Keratinocyte (primary cell): ENCODE results near the gene GPX7. TPM values are rescaled to one million over a fixed set of nuclear protein-coding genes. Genes with fewer than 3 reads are reported as not detected.

Experiments used
- DNase-seq: peaks from one replicate; pipeline ENCODE4 v3.0.0-alpha.2; 2011; ENCODE audit warnings: low read depth, missing footprints, low spot score
- FAIRE-seq: peaks from 2 replicates; lab custom pipeline; 2011; peaks lifted over from hg19 to GRCh38; lab: Jason Lieb, UNC
- H2AFZ ChIP-seq: 2 replicates; pipeline ENCODE4 v1.6.0; 2012; ENCODE audit warnings: low read length, control low read depth, inconsistent platforms; ENCODE audit not compliant: control insufficient read depth
- H3K27ac ChIP-seq: 2 replicates; pipeline ENCODE4 v1.5.1; 2011; ENCODE audit warnings: low read length; ENCODE audit not compliant: control insufficient read depth, insufficient read depth
- H3K27me3 ChIP-seq: 3 replicates; pipeline ENCODE4 v1.6.0; 2011; ENCODE audit warnings: low read length; ENCODE audit not compliant: control insufficient read depth, insufficient read depth; ENCODE audit errors: extremely low read depth
- H3K36me3 ChIP-seq, 2 experiments: 2 replicates in 1 of 2; 3 replicates in 1 of 2; pipeline ENCODE4 v1.5.1; 2011; ENCODE audit warnings: low read length in 2 of 2, mild to moderate bottlenecking in 1 of 2; ENCODE audit not compliant: control insufficient read depth in 2 of 2, insufficient read depth in 2 of 2; ENCODE audit errors: extremely low read depth in 1 of 2
- H3K4me1 ChIP-seq: 3 replicates; pipeline ENCODE4 v1.5.1; 2011; ENCODE audit warnings: low read length; ENCODE audit not compliant: control insufficient read depth, insufficient read depth; ENCODE audit errors: extremely low read depth
- H3K4me2 ChIP-seq: 3 replicates; pipeline ENCODE4 v1.6.0; 2011; ENCODE audit warnings: low read depth, low read length; ENCODE audit not compliant: control insufficient read depth, insufficient read depth; ENCODE audit errors: extremely low read depth
- H3K4me3 ChIP-seq, 3 experiments: fragments of 200-600 bp in 1 of 3; sonication (generic) in 1 of 3; 2 replicates in 2 of 3; 3 replicates in 1 of 3; pipeline ENCODE4 v1.5.1; 2011 to 2016; ENCODE audit warnings: low read length in 3 of 3, mild to moderate bottlenecking in 3 of 3, control low read depth in 2 of 3, inconsistent platforms in 1 of 3, low read depth in 1 of 3, mixed read lengths in 1 of 3, mixed run types in 1 of 3, moderate library complexity in 1 of 3; ENCODE audit not compliant: control insufficient read depth in 2 of 3, insufficient read depth in 2 of 3; ENCODE audit errors: extremely low read depth in 1 of 3
- H3K79me2 ChIP-seq: 2 replicates; pipeline ENCODE4 v1.6.0; 2012; ENCODE audit warnings: low read length; ENCODE audit not compliant: control insufficient read depth, insufficient read depth
- H3K9ac ChIP-seq: 3 replicates; pipeline ENCODE4 v1.6.0; 2011; ENCODE audit warnings: low read length; ENCODE audit not compliant: control insufficient read depth, insufficient read depth; ENCODE audit errors: extremely low read depth
- H3K9me1 ChIP-seq: 3 replicates; pipeline ENCODE4 v1.6.0; 2011; ENCODE audit warnings: low read length; ENCODE audit not compliant: control insufficient read depth, insufficient read depth; ENCODE audit errors: extremely low read depth
- H3K9me3 ChIP-seq: 2 replicates; pipeline ENCODE4 v1.5.1; 2012; ENCODE audit warnings: low read depth, low read length; ENCODE audit not compliant: control insufficient read depth
- H4K20me1 ChIP-seq: 3 replicates; pipeline ENCODE4 v1.6.0; 2011; ENCODE audit warnings: low read length; ENCODE audit not compliant: control insufficient read depth, insufficient read depth; ENCODE audit errors: extremely low read depth
- CTCF ChIP-seq, 3 experiments: IDR thresholded peaks in 1 of 3; conservative IDR thresholded peaks in 1 of 3; optimal IDR thresholded peaks in 1 of 3; 2 replicates in 2 of 3; 3 replicates in 1 of 3; pipeline versions ENCODE3 to v1.5.1; 2011; ENCODE audit warnings: low read length in 3 of 3, mild to moderate bottlenecking in 3 of 3, moderate library complexity in 2 of 3, control low read depth in 1 of 3, inconsistent platforms in 1 of 3; ENCODE audit not compliant: insufficient read depth in 2 of 3; ENCODE audit errors: extremely low read depth in 1 of 3
- EZH2 ChIP-seq: IDR thresholded peaks from one replicate; pipeline ENCODE4 v1.6.1; 2012; ENCODE audit warnings: inconsistent platforms, mild to moderate bottlenecking, low read length, moderate library complexity
- dilution Hi-C: fragments of 300-500 bp; cut with MboI; formaldehyde crosslinking; loops from one replicate; pipeline ENCODE4 v1.7.0; 2020; ENCODE audit warnings: low sequenced_read_pairs; ENCODE audit not compliant: extremely low pct_ligation_motif_present
- polyA plus RNA-seq, 5 experiments: library from polyadenylated mRNA; depleted of rRNA in 3 of 5; stranded (reverse) in 3 of 5; stranded (forward) in 1 of 5; unstranded in 1 of 5; fragments of >200 nt; gene quantifications; 1 replicate in 1 of 5; 2 replicates in 3 of 5; 3 replicates in 1 of 5; pipeline versions ENCODE4 v1.2.1 to v1.2.3, GENCODE V29; 2011 to 2012; ENCODE audit warnings: missing spikeins in 2 of 5, low read depth in 1 of 5, low replicate concordance in 1 of 5

GPX7 gene
- polyA plus RNA-seq, 1 donor (not counting 4 experiments of a cell fraction or from before 2014, with no cell fraction given): 0.49 TPM

- Histone ChIP-seq H3K4me1 (no peaks in the 10 kb centered on the region), H3K27me3 (no peaks in the 10 kb centered on the region), H3K9ac (no peak overlapping the region), H3K4me3 (no peak overlapping the region), H3K27ac (no peak overlapping the region), H3K79me2 (no peaks in the 10 kb centered on the region), H3K36me3 (no peaks in the 10 kb centered on the region), H4K20me1 (no peaks in the 10 kb centered on the region), H3K4me2 (no peak overlapping the region), H3K9me3 (no peaks in the 10 kb centered on the region), H2AFZ (no peak overlapping the region), H3K9me1 (no peaks in the 10 kb centered on the region)
- FAIRE-seq (no peak), DNase-seq (no peak)
- TF ChIP-seq EZH2 (no peak), CTCF (optimal IDR thresholded peaks at IDR 0.05 in 1 of 3, IDR thresholded peaks at IDR 0.05 in 1 of 3, conservative IDR thresholded peaks at IDR 0.05 in 1 of 3; ENCODE audit: extremely low read depth in 1 of 3, insufficient read depth in 2 of 3, low read length in 3 of 3) (no peak)
- dilution Hi-C loops: no loop called here
These were observed 51.2 kb downstream of the GPX7 start for GRCh38 chr1:52653207-52653849.

- dilution Hi-C loops: no loop called here
- no peak for FAIRE-seq
These were observed 51.9 kb downstream of the GPX7 start for GRCh38 chr1:52654063-52654462.

More at GRCh38 chr1:52654063-52654462, 51.9 kb downstream of the GPX7 start:
- no peaks in the 10 kb centered on the region for H3K9me1 ChIP-seq
- DNase-seq: no peak
- TF ChIP-seq CTCF (optimal IDR thresholded peaks at IDR 0.05 in 1 of 3, IDR thresholded peaks at IDR 0.05 in 1 of 3, conservative IDR thresholded peaks at IDR 0.05 in 1 of 3; ENCODE audit: extremely low read depth in 1 of 3, insufficient read depth in 2 of 3, low read length in 3 of 3) (no peak), EZH2 (no peak)
- no peaks in the 10 kb centered on the region for H4K20me1 ChIP-seq
- no peaks in the 10 kb centered on the region for H3K79me2 ChIP-seq
- no peaks in the 10 kb centered on the region for H3K27me3 ChIP-seq
- no peak overlapping the region for H3K9ac ChIP-seq
- no peak overlapping the region for H2AFZ ChIP-seq
- H3K36me3 ChIP-seq: no peaks in the 10 kb centered on the region
- H3K4me3 ChIP-seq: no peak overlapping the region
- no peaks in the 10 kb centered on the region for H3K9me3 ChIP-seq
- peaks cover 5% of the 10 kb centered on the region for H3K4me1 ChIP-seq
- H3K27ac ChIP-seq: no peak overlapping the region
- H3K4me2 ChIP-seq: no peak overlapping the region
